Choroid plexus epithelial cell (primary cell): ENCODE data around the gene BAIAP3.

Experiments
- DNase-seq: peaks from one replicate; pipeline ENCODE4 v3.0.0-alpha.2; 2010; ENCODE audit warnings: low read depth
- H3K4me3 ChIP-seq: 2 replicates; pipeline ENCODE4 v1.5.1; 2011; ENCODE audit warnings: low read depth, mild to moderate bottlenecking, control low read depth, low read length, moderate library complexity
- CTCF ChIP-seq: conservative IDR thresholded peaks from 2 replicates; pipeline ENCODE4 v1.5.1; 2011; ENCODE audit warnings: low read depth, mild to moderate bottlenecking, control low read depth, inconsistent platforms, low read length, moderate library complexity

BAIAP3 gene

GRCh38 chr16:1331712-1332617, 1.5 kb upstream of the BAIAP3 start:
- no peak for TF ChIP-seq CTCF
- H3K4me3 ChIP-seq = peak overlapping the region; percentile 14
- DNase-seq = peak; percentile 82

- no peak for TF ChIP-seq CTCF
- H3K4me3 ChIP-seq = no peak overlapping the region
- no peak for DNase-seq
Measured at GRCh38 chr16:1332618-1333148, 762 bp upstream of the BAIAP3 start.

GRCh38 chr16:1333854-1334700, 632 bp downstream of the BAIAP3 start:
- H3K4me3 ChIP-seq = no peak overlapping the region

GRCh38 chr16:1334739-1335138, 1.3 kb downstream of the BAIAP3 start:
- no peak for DNase-seq
- no peak overlapping the region for H3K4me3 ChIP-seq
- no peak for TF ChIP-seq CTCF

More at GRCh38 chr16:1333854-1334700, 632 bp downstream of the BAIAP3 start:
- TF ChIP-seq CTCF = no peak
- DNase-seq = no peak

GRCh38 chr16:1335211-1335971, 1.9 kb downstream of the BAIAP3 start:
- TF ChIP-seq CTCF = no peak
- no peak for DNase-seq
- H3K4me3 ChIP-seq = no peak overlapping the region

GRCh38 chr16:1335996-1336395, 2.6 kb downstream of the BAIAP3 start:
- no peak overlapping the region for H3K4me3 ChIP-seq
- no peak for DNase-seq
- TF ChIP-seq CTCF = no peak
